Myocyte (in vitro differentiated cells): Measurements from ENCODE around the gene LCN12. TPM values are rescaled to one million over a fixed set of nuclear protein-coding genes. Genes with fewer than 3 reads are reported as not detected.
A peak's percentile ranks its signal among the peaks of the same experiment; 100 is the strongest.

Experiments used
- DNase-seq: peaks from one replicate; pipeline ENCODE4 v3.0.0-alpha.2; 2012; ENCODE audit warnings: low read depth
- total RNA-seq: library from RNA; depleted of rRNA; stranded (reverse); fragments of >200 nt; gene quantifications from 2 replicates; pipeline ENCODE4 v1.2.3, GENCODE V29; 2014

LCN12 gene
- total RNA-seq, 1 donor from 2014 or later, result 0.27 TPM

- DNase-seq, result peak; percentile 95
Measured at GRCh38 chr9:136944519-136945332, 7.3 kb upstream of the LCN12 start, which contains the start of the genes C8G and FBXW5. TSS of gene C8G (plus strand) at chr9:136945243. CDS start at chr9:136945321, 78 bp downstream. TSS of gene FBXW5 (minus strand) at chr9:136944738. CDS start at chr9:136944083, 655 bp downstream.

GRCh38 chr9:136945333-136946227 is 6.5 kb upstream of the LCN12 start:
- DNase-seq, result no peak

GRCh38 chr9:136946228-136947027 is 5.6 kb upstream of the LCN12 start:
- no peak for DNase-seq

GRCh38 chr9:136947028-136947891 is 4.8 kb upstream of the LCN12 start:
- DNase-seq, result peak; percentile 74

GRCh38 chr9:136947955-136948510 is 4.0 kb upstream of the LCN12 start:
- peak; percentile 74 for DNase-seq

GRCh38 chr9:136949239-136949816 is 2.7 kb upstream of the LCN12 start:
- no peak for DNase-seq

- peak; percentile 90 for DNase-seq
Measured at GRCh38 chr9:136949817-136950655, 2.0 kb upstream of the LCN12 start.

- DNase-seq, result no peak
Measured at GRCh38 chr9:136950656-136951276, 1.3 kb upstream of the LCN12 start.

- no peak for DNase-seq
Measured at GRCh38 chr9:136952321-136952850, 313 bp downstream of the LCN12 start.

- DNase-seq, result no peak
Measured at GRCh38 chr9:136952876-136953770, 1.1 kb downstream of the LCN12 start.

GRCh38 chr9:136953771-136954269 is 1.7 kb downstream of the LCN12 start:
- DNase-seq, result no peak

- DNase-seq, result no peak
Measured at GRCh38 chr9:136954270-136955083, 2.4 kb downstream of the LCN12 start.

- DNase-seq, result no peak
Measured at GRCh38 chr9:136955202-136955942, 3.3 kb downstream of the LCN12 start.

- DNase-seq, result no peak
Measured at GRCh38 chr9:136955943-136956335, 3.9 kb downstream of the LCN12 start.

GRCh38 chr9:136956604-136957003 is 4.5 kb downstream of the LCN12 start:
- DNase-seq, result no peak
